ENCODE results near the gene INSR. TPM values are rescaled to one million over a fixed set of nuclear protein-coding genes. Genes with fewer than 3 reads are reported as not detected.

The INSR gene
- total and polyA plus RNA-seq, 2 of the 8 experiments (the other 6 are each of a cell fraction or from before 2014, with no cell fraction given), result 13.1 to 48.7 TPM

- DNase-seq (ENCODE audit: low read depth in 1 of 2, low spot score in 2 of 2), result no peak
- H3K27ac ChIP-seq (ENCODE audit: low read depth, low read length), result no peak overlapping the region
- peaks cover 2 to 11% of the 10 kb centered on the region in 2 experiments for H4K20me1 ChIP-seq (replicated peaks in 1 of 2; ENCODE audit: control insufficient read depth in 1 of 2, insufficient read depth in 2 of 2, low read length in 2 of 2)
- no peak overlapping the region for H2BK20ac ChIP-seq (ENCODE audit: low read length)
- H3K27me3 ChIP-seq (replicated peaks in 1 of 4; ENCODE audit: control insufficient read depth in 3 of 4, extremely low read depth in 1 of 4, insufficient read depth in 3 of 4, low read length in 3 of 4), result no peaks in the 10 kb centered on the region
- H3K4ac ChIP-seq (replicated peaks; ENCODE audit: insufficient read length, low read depth, low read length), result no peak overlapping the region
- H4K5ac ChIP-seq (ENCODE audit: insufficient read length, low read depth, low read length), result no peak overlapping the region
- H3K9ac ChIP-seq (replicated peaks in 1 of 4; ENCODE audit: extremely low read depth in 1 of 4, low read depth in 3 of 4, low read length in 3 of 4), result no peak overlapping the region
- H2BK15ac ChIP-seq (ENCODE audit: low read length), result no peak overlapping the region
- CTCF ChIA-PET (ENCODE audit: partially characterized antibody), result interaction anchor here (0.6 to 1.7 kb wide), 4 partner anchors 55 to 1323 kb away, joined by 3 to 4 read pairs (median 4); no protein-coding TSS in a partner anchor
- H3K56ac ChIP-seq (replicated peaks; ENCODE audit: insufficient read length, low read depth, low read length), result no peak overlapping the region
- H2AK5ac ChIP-seq (ENCODE audit: low read depth, low read length), result no peak overlapping the region
- peaks cover 11% of the 10 kb centered on the region for H3K79me1 ChIP-seq (ENCODE audit: low read depth, low read length)
- no peak overlapping the region for H3K4me3 ChIP-seq (ENCODE audit: extremely low read depth in 1 of 4, insufficient read depth in 2 of 4, low read depth in 3 of 4, low read length in 4 of 4)
- H3K18ac ChIP-seq (ENCODE audit: extremely low read depth, low read length), result no peak overlapping the region
- no peak overlapping the region for H4K8ac ChIP-seq (ENCODE audit: extremely low read depth, insufficient read depth, low read length)
- peaks cover 4 to 11% (median 6%) of the 10 kb centered on the region in 4 experiments; a peak in 7 of 8 replicates for H3K36me3 ChIP-seq (ENCODE audit: control insufficient read depth in 2 of 4, insufficient read depth in 4 of 4, low read length in 3 of 4)
- H2AFZ ChIP-seq (ENCODE audit: low read length), result no peak overlapping the region
- 89% methylated on average over 5 of the region's 5 CpGs; no CpG with 5 or more reads in 1 of the 2 experiments for WGBS, 2 experiments (ENCODE audit: extremely low coverage in 1 of 2, insufficient coverage in 1 of 2, insufficient read length in 1 of 2, insufficient replicate concordance in 2 of 2, low coverage in 1 of 2, low lambda C conversion rate in 2 of 2, missing lambda C conversion rate in 1 of 2)
- POLR2A ChIA-PET (ENCODE audit: partially characterized antibody), result interaction anchor here (0.6 to 1.3 kb wide), 2 partner anchors 26 to 101 kb away, joined by 3 read pairs; no protein-coding TSS in a partner anchor
- peaks cover 3% of the 10 kb centered on the region; the same call in 1 of the 2 replicates for H3K23me2 ChIP-seq (ENCODE audit: low read depth, low read length)
- no peak overlapping the region for H3K4me2 ChIP-seq (ENCODE audit: insufficient read depth in 1 of 2, low read depth in 2 of 2, low read length in 2 of 2)
- no peak overlapping the region for H3K14ac ChIP-seq (ENCODE audit: insufficient read length)
- H2BK12ac ChIP-seq (ENCODE audit: low read depth, low read length), result no peak overlapping the region
- H4K91ac ChIP-seq (replicated peaks; ENCODE audit: insufficient read length, low read length), result no peak overlapping the region
- no peaks in the 10 kb centered on the region for H3K4me1 ChIP-seq (replicated peaks in 1 of 4; ENCODE audit: control insufficient read depth in 3 of 4, insufficient read depth in 4 of 4, low read length in 3 of 4)
- H3K23ac ChIP-seq (ENCODE audit: insufficient read length), result no peak overlapping the region
- FAIRE-seq, result no peak
- H3K79me2 ChIP-seq (ENCODE audit: control insufficient read depth in 1 of 2, insufficient read depth in 2 of 2, low read length in 2 of 2), result peaks cover 0 to 29% of the 10 kb centered on the region in 2 experiments; a peak in 3 of 4 replicates
- no peak overlapping the region for H2BK5ac ChIP-seq (ENCODE audit: low read depth, low read length)
- no peak overlapping the region for H2BK120ac ChIP-seq (replicated peaks; ENCODE audit: low read depth, low read length)
- no peaks in the 10 kb centered on the region for H3K9me3 ChIP-seq (ENCODE audit: insufficient read depth in 2 of 2, low read depth in 1 of 2, low read length in 1 of 2)
- no peak for TF ChIP-seq SIX5 (IDR thresholded peaks at IDR 0.05; ENCODE audit: low read depth, low read length)
Measured at GRCh38 chr19:7265963-7266362, 28.3 kb downstream of the INSR start.

All from H1 (cell line).